ENCODE data around the gene CAMK2A. TPM values are rescaled to one million over a fixed set of nuclear protein-coding genes. Genes with fewer than 3 reads are reported as not detected.

The CAMK2A gene
- total RNA-seq, 6 experiments from 2014 or later: 0.09 to 0.64 (median 0.18) TPM

DNA sequence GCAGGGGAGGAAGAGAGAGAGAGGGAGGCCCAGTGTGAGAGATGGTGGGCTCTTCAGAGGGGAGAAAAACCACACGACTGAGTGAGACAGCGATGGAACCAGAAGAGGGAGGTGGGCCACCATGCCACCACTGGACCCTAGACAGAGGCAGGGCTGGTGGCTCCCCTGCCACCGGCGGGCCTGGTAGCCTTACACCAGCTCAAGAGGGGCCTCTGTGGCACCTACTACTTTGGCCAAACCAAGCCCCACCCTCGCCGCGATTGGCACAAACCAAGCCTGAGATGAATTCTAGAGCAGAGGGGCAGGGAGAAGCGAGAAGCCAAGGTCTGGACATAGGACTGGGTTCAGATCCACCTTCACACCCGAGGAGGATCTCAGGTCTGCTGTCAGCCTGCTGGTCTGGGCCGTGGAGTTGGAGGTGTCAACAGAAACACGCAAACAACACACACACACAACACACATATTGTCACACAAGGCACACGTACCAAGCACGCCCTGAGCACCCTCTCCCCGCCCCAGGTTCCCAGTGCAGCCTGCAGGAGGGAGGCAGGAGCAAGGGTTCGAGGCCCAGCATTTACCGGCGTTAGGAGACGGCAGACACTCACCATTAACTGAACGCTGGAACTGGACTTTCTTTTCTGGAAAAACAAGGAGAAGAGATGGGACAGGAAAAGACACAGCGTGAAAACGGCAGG lies 50.3 kb downstream of the CAMK2A start:
- no peak for DNase-seq
- no peaks in the 10 kb centered on the region for H3K36me3 Mint-ChIP-seq (ENCODE audit: low read depth)
- H3K4me3 Mint-ChIP-seq: no peak overlapping the region
- H3K4me1 Mint-ChIP-seq (ENCODE audit: low read depth): no peaks in the 10 kb centered on the region
- TF ChIP-seq, protein P1, sequence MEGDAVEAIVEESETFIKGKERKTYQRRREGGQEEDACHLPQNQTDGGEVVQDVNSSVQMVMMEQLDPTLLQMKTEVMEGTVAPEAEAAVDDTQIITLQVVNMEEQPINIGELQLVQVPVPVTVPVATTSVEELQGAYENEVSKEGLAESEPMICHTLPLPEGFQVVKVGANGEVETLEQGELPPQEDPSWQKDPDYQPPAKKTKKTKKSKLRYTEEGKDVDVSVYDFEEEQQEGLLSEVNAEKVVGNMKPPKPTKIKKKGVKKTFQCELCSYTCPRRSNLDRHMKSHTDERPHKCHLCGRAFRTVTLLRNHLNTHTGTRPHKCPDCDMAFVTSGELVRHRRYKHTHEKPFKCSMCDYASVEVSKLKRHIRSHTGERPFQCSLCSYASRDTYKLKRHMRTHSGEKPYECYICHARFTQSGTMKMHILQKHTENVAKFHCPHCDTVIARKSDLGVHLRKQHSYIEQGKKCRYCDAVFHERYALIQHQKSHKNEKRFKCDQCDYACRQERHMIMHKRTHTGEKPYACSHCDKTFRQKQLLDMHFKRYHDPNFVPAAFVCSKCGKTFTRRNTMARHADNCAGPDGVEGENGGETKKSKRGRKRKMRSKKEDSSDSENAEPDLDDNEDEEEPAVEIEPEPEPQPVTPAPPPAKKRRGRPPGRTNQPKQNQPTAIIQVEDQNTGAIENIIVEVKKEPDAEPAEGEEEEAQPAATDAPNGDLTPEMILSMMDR (IDR thresholded peaks at IDR 0.05): no peak
- H3K27me3 Mint-ChIP-seq (ENCODE audit: insufficient read depth): peaks cover 19% of the 10 kb centered on the region
- no peak overlapping the region for H3K27ac Mint-ChIP-seq
- no peaks in the 10 kb centered on the region for H3K9me3 Mint-ChIP-seq

DNA sequence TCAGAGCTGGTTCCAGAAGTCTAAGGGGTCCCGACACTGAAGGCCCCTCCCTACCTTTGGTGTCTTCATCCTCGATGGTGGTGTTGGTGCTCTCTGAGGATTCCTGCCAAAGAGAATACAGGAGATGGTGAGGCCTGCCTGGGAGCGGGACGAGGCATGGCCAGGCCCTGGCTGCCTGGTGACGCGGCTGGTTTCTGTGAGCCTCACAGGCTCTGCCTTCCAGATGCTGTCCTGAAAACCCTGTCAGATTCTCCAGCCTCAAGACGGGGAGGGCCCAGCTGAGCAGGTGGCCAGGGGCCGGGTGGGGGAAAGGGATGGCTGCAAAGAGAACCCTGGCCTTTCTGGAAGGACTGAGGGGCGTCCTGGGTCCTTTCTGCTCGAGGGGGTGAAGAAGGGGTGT lies 50.9 kb downstream of the CAMK2A start:
- H3K27ac Mint-ChIP-seq: no peak overlapping the region
- DNase-seq: no peak
- peaks cover 17% of the 10 kb centered on the region for H3K27me3 Mint-ChIP-seq (ENCODE audit: insufficient read depth)
- no peaks in the 10 kb centered on the region for H3K36me3 Mint-ChIP-seq (ENCODE audit: low read depth)
- TF ChIP-seq, protein P1 (IDR thresholded peaks at IDR 0.05): no peak
- no peaks in the 10 kb centered on the region for H3K9me3 Mint-ChIP-seq
- no peaks in the 10 kb centered on the region for H3K4me1 Mint-ChIP-seq (ENCODE audit: low read depth)
- no peak overlapping the region for H3K4me3 Mint-ChIP-seq

DNA sequence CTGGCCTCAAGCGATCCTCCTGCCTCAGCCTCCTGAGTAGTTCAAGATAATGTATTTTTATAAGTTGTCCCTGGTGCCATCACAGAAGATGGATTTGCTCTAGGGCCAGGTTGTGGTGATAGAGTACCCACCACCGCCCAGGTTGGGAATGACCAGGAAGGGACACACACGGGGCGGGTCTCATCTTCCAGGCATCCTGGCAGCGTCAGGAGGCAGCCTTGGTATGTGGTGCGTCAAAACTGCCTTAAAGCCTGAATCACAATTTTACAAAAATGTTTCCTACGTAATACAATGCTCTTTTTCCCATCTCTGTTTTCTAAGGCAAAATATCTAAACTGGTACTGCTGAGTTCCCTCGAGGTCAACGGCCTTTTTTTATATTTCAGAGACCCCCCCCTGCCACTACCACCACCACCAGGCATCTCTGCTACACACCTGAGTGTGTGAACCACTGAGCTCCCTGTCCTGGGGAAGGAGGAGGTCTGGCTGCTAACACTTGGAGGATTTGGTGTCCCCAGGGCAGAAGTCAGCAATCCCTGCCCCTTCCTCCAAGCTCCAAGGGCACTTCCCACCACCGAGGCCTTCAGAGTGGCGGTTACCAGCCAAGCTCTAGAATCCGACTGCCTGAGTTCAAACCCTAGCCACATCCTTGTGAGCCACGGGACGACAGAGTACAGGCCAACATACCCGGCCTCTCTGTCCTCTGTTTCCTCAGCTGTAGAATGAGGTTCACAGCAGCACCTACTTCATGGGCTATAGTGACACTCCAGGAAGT lies 52.4 kb downstream of the CAMK2A start:
- H3K4me1 Mint-ChIP-seq (ENCODE audit: low read depth): no peaks in the 10 kb centered on the region
- no peaks in the 10 kb centered on the region for H3K36me3 Mint-ChIP-seq (ENCODE audit: low read depth)
- peaks cover 9% of the 10 kb centered on the region for H3K27me3 Mint-ChIP-seq (ENCODE audit: insufficient read depth)
- no peak overlapping the region for H3K4me3 Mint-ChIP-seq
- no peaks in the 10 kb centered on the region for H3K9me3 Mint-ChIP-seq
- no peak for DNase-seq
- H3K27ac Mint-ChIP-seq: no peak overlapping the region
- TF ChIP-seq, protein P1 (IDR thresholded peaks at IDR 0.05): no peak

DNA sequence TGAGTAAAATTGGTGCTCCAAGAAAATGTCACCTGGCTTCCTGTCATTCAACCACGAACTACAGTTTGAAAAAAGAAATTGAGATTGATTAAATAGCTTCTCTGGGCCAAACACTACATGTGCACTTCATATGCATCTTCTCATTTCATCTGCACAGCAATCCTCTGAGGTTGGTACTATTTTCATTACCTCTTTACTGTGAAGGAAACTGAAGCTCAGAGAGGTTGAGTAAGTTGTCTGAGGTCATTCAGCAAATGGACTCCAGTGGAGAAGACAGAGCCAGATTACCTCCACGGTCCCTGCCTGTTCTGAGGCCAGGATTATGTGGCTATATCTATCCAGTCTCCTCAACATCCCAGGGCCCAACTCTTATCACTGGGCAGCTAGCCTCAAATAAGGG lies 53.3 kb downstream of the CAMK2A start:
- H3K27ac Mint-ChIP-seq: no peak overlapping the region
- no peak for DNase-seq
- TF ChIP-seq, protein P1 (IDR thresholded peaks at IDR 0.05): no peak
- no peak overlapping the region for H3K4me3 Mint-ChIP-seq
- H3K36me3 Mint-ChIP-seq (ENCODE audit: low read depth): no peaks in the 10 kb centered on the region
- H3K4me1 Mint-ChIP-seq (ENCODE audit: low read depth): no peaks in the 10 kb centered on the region
- peaks cover 5% of the 10 kb centered on the region for H3K27me3 Mint-ChIP-seq (ENCODE audit: insufficient read depth)
- H3K9me3 Mint-ChIP-seq: no peaks in the 10 kb centered on the region

DNA sequence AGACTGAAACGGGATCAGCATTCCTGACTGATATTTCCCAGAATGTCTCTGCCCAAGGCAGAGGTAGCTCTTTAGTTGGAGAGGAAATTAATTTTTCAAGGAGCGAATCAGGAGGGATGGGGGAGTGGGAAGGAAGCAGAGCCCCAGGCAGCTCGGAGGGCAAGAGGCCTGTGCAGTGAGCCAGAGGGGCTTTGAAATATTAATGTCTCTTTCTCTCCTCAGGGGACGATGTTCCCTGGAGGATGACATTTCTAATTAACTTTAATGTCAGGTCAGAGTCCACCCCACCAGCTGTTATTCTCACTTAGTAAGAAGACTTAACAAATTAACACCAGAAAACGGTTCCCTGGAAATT lies 54.1 kb downstream of the CAMK2A start:
- no peaks in the 10 kb centered on the region for H3K36me3 Mint-ChIP-seq (ENCODE audit: low read depth)
- no peaks in the 10 kb centered on the region for H3K4me1 Mint-ChIP-seq (ENCODE audit: low read depth)
- H3K4me3 Mint-ChIP-seq: no peak overlapping the region
- no peak overlapping the region for H3K27ac Mint-ChIP-seq
- DNase-seq: no peak
- H3K9me3 Mint-ChIP-seq: no peaks in the 10 kb centered on the region
- TF ChIP-seq, protein P1 (IDR thresholded peaks at IDR 0.05): no peak
- H3K27me3 Mint-ChIP-seq (ENCODE audit: insufficient read depth): peaks cover 4% of the 10 kb centered on the region

All from HFFc6 (cell line).